HG02571 (cell line): ENCODE results near the gene UNC13C.
"Not testable (repeated sequence)": the region's sequence is repeated elsewhere in the genome, so short reads cannot be mapped to it uniquely, and the experiment has no call there.

ENCODE experiments used
- ATAC-seq: cut with Tn5 transposase; IDR thresholded peaks from one replicate; pipeline ENCODE4 v1.9.1; 2021; ENCODE audit warnings: mild to moderate bottlenecking, moderate library complexity; ENCODE audit not compliant: unreplicated experiment

UNC13C gene

GRCh38 chr15:53978253-53978906 is at the start of gene UNC13C:
UNC13C (plus strand) TSS chr15:53978441; CDS start chr15:54012904, 34,463 bp downstream.
- no peak for ATAC-seq

- ATAC-seq: no peak
Observed at GRCh38 chr15:53936137-53936536, 42.1 kb upstream of the UNC13C start.

- ATAC-seq: not testable (repeated sequence)
Observed at GRCh38 chr15:53937632-53938031, 40.6 kb upstream of the UNC13C start.

GRCh38 chr15:53950572-53950971 is 27.7 kb upstream of the UNC13C start:
- ATAC-seq: no peak

- no peak for ATAC-seq
Observed at GRCh38 chr15:53955396-53955795, 22.8 kb upstream of the UNC13C start.

GRCh38 chr15:53962646-53963561 is 15.3 kb upstream of the UNC13C start:
- ATAC-seq: no peak

- no peak for ATAC-seq
Observed at GRCh38 chr15:53963801-53964200, 14.4 kb upstream of the UNC13C start.

- no peak for ATAC-seq
Observed at GRCh38 chr15:53974121-53974520, 4.1 kb upstream of the UNC13C start.

GRCh38 chr15:53974813-53975212 is 3.4 kb upstream of the UNC13C start:
- ATAC-seq: no peak

- no peak for ATAC-seq
Observed at GRCh38 chr15:53976844-53977392, 1.3 kb upstream of the UNC13C start.

GRCh38 chr15:53979051-53979788 is 979 bp downstream of the UNC13C start:
- no peak for ATAC-seq

- no peak for ATAC-seq
Observed at GRCh38 chr15:53980021-53980420, 1.8 kb downstream of the UNC13C start.

GRCh38 chr15:53982071-53982680 is 3.9 kb downstream of the UNC13C start:
- no peak for ATAC-seq

GRCh38 chr15:53982876-53983275 is 4.6 kb downstream of the UNC13C start:
- no peak for ATAC-seq

- ATAC-seq: no peak
Observed at GRCh38 chr15:53984221-53984620, 6.0 kb downstream of the UNC13C start.

GRCh38 chr15:53985562-53985961 is 7.3 kb downstream of the UNC13C start:
- no peak for ATAC-seq

GRCh38 chr15:53987480-53987879 is 9.2 kb downstream of the UNC13C start:
- ATAC-seq: no peak

GRCh38 chr15:54007256-54007655 is 29.0 kb downstream of the UNC13C start:
- ATAC-seq: no peak

GRCh38 chr15:54011656-54012055 is 33.4 kb downstream of the UNC13C start:
- no peak for ATAC-seq

GRCh38 chr15:54014067-54014655 is 35.9 kb downstream of the UNC13C start:
- no peak for ATAC-seq
